IMR-90 (cell line): ENCODE data around the gene PHF11. TPM values are rescaled to one million over a fixed set of nuclear protein-coding genes. Genes with fewer than 3 reads are reported as not detected.

Source experiments
- ATAC-seq: fragments of 200-7000 bp; cut with Tn5 transposase; 2 replicates; pipeline ENCODE4 v1.9.1; 2020; ENCODE audit warnings: low read depth, mild to moderate bottlenecking, moderate library complexity
- BruUV-seq: library from RNA; stranded (reverse); fragments of 400-500 nt; replicated peaks from 2 replicates; lab custom pipeline; 2021; lab: Mats Ljungman, UMichigan
- CTCF ChIA-PET: fragments of 300-600 bp; formaldehyde crosslinking; extraction: SDS; loops from one replicate; lab custom pipeline; 2021; ENCODE audit warnings: antibody characterized with exemption; lab: Yijun Ruan, JAX
- POLR2A ChIA-PET: fragments of 300-600 bp; sonication (Branson Sonifier 250); formaldehyde crosslinking; loops from one replicate; lab custom pipeline; 2022; ENCODE audit warnings: antibody characterized with exemption; ENCODE audit not compliant: unreplicated experiment; lab: Charles Lee
- DNase-seq: peaks from one replicate; pipeline ENCODE4 v3.0.0; 2013
- H2AFZ ChIP-seq: replicated peaks from 2 replicates; pipeline ENCODE3; 2013; ENCODE audit warnings: low read length, mild to moderate bottlenecking; ENCODE audit not compliant: poor library complexity
- H2AK5ac ChIP-seq: 2 replicates; pipeline ENCODE4 v1.6.1; 2013; ENCODE audit warnings: low read depth, low read length, inconsistent platforms
- H2AK9ac ChIP-seq: replicated peaks from 2 replicates; pipeline ENCODE3; 2013; ENCODE audit warnings: mild to moderate bottlenecking, low read depth, low read length, moderate library complexity; ENCODE audit not compliant: poor library complexity
- H2BK120ac ChIP-seq: 2 replicates; pipeline ENCODE4 v1.6.1; 2013; ENCODE audit warnings: low read depth, low read length, inconsistent platforms
- H2BK15ac ChIP-seq: 3 replicates; pipeline ENCODE4 v1.6.1; 2013; ENCODE audit warnings: low read depth, low read length, inconsistent platforms
- H2BK20ac ChIP-seq: 2 replicates; pipeline ENCODE4 v1.6.1; 2013; ENCODE audit warnings: low read depth, mild to moderate bottlenecking, inconsistent platforms, low read length, moderate library complexity
- H2BK5ac ChIP-seq: 2 replicates; pipeline ENCODE4 v1.6.1; 2013; ENCODE audit warnings: mild to moderate bottlenecking, low read depth, low read length, inconsistent platforms; ENCODE audit not compliant: poor library complexity, severe bottlenecking
- H3K14ac ChIP-seq: replicated peaks from 2 replicates; pipeline ENCODE4 v1.6.1; 2013; ENCODE audit warnings: low read depth, low read length, inconsistent platforms
- H3K18ac ChIP-seq: 2 replicates; pipeline ENCODE4 v1.6.1; 2013; ENCODE audit warnings: low read depth, low read length, control low read depth
- H3K23ac ChIP-seq: 2 replicates; pipeline ENCODE4 v1.6.1; 2013; ENCODE audit warnings: low read depth, low read length, inconsistent platforms
- H3K27ac ChIP-seq: 2 replicates; pipeline ENCODE4 v1.5.1; 2013; ENCODE audit warnings: mild to moderate bottlenecking, control low read depth, low read length; ENCODE audit not compliant: insufficient read depth
- H3K27me3 ChIP-seq: 2 replicates; pipeline ENCODE4 v1.6.1; 2013; ENCODE audit warnings: low read length; ENCODE audit not compliant: control insufficient read depth, insufficient read depth
- H3K36me3 ChIP-seq: 2 replicates; pipeline ENCODE4 v1.6.1; 2013; ENCODE audit warnings: low read length, mixed read lengths; ENCODE audit not compliant: control insufficient read depth, insufficient read depth
- H3K4ac ChIP-seq: 2 replicates; pipeline ENCODE4 v1.6.1; 2013; ENCODE audit warnings: low read depth, low read length, inconsistent platforms
- H3K4me1 ChIP-seq: 2 replicates; pipeline ENCODE4 v1.6.1; 2013; ENCODE audit warnings: low read length, mixed read lengths; ENCODE audit not compliant: control insufficient read depth, insufficient read depth
- H3K4me2 ChIP-seq: 2 replicates; pipeline ENCODE4 v1.6.1; 2013; ENCODE audit warnings: low read depth, mild to moderate bottlenecking, control low read depth, low read length, moderate library complexity
- H3K4me3 ChIP-seq: 2 replicates; pipeline ENCODE4 v1.5.1; 2013; ENCODE audit warnings: low read depth, mild to moderate bottlenecking, control low read depth, low read length, moderate library complexity; ENCODE audit not compliant: insufficient read depth
- H3K56ac ChIP-seq: 2 replicates; pipeline ENCODE4 v1.6.1; 2013; ENCODE audit warnings: low read length, inconsistent platforms; ENCODE audit not compliant: insufficient read depth; ENCODE audit errors: extremely low read depth
- H3K79me1 ChIP-seq, 2 experiments: 2 replicates each; pipeline ENCODE4 v1.6.1; 2013; ENCODE audit warnings: low read length in 2 of 2, inconsistent platforms in 1 of 2, low read depth in 1 of 2
- H3K9ac ChIP-seq: 2 replicates; pipeline ENCODE4 v1.6.1; 2013; ENCODE audit warnings: low read depth, low read length, control low read depth
- H3K9me1 ChIP-seq: 2 replicates; pipeline ENCODE4 v1.6.1; 2013; ENCODE audit warnings: low read length, inconsistent platforms; ENCODE audit not compliant: insufficient read depth
- H3K9me3 ChIP-seq: 2 replicates; pipeline ENCODE4 v1.6.1; 2013; ENCODE audit warnings: low read length; ENCODE audit not compliant: control insufficient read depth, insufficient read depth
- H4K20me1 ChIP-seq: 2 replicates; pipeline ENCODE4 v1.6.1; 2013; ENCODE audit warnings: low read length, inconsistent platforms; ENCODE audit not compliant: insufficient read depth
- H4K5ac ChIP-seq: 2 replicates; pipeline ENCODE4 v1.6.1; 2013; ENCODE audit warnings: mild to moderate bottlenecking, low read depth, low read length, control low read depth
- H4K8ac ChIP-seq, 2 experiments: 2 replicates each; pipeline ENCODE4 v1.6.1; 2013; ENCODE audit warnings: low read depth in 2 of 2, low read length in 2 of 2, control low read depth in 1 of 2, inconsistent platforms in 1 of 2
- H4K91ac ChIP-seq: 2 replicates; pipeline ENCODE4 v1.6.1; 2013; ENCODE audit warnings: low read depth, low read length, inconsistent platforms; ENCODE audit not compliant: insufficient read depth
- CHD1 ChIP-seq: IDR thresholded peaks from 2 replicates; pipeline ENCODE4 v1.6.1; 2012; ENCODE audit warnings: low read depth, low read length, improper control_type of control experiment
- MAFK ChIP-seq: IDR thresholded peaks from 2 replicates; pipeline ENCODE4 v1.6.1; 2012; ENCODE audit warnings: low read depth, low read length, improper control_type of control experiment
- dilution Hi-C: fragments of 300-500 bp; cut with HindIII; formaldehyde crosslinking; loops from one replicate; pipeline ENCODE4 v1.14.3; 2018; ENCODE audit warnings: low sequenced_read_pairs; ENCODE audit not compliant: unreplicated experiment
- in situ Hi-C: fragments of 300-500 bp; cut with MboI; formaldehyde crosslinking; loops from 3 replicates; pipeline ENCODE4 v1.14.3; 2019; ENCODE audit warnings: low sequenced_read_pairs, inconsistent platforms, mixed read lengths
- intact Hi-C: fragments of 100-400 bp; cut with micrococcal nuclease; formaldehyde crosslinking; loops from 2 replicates; pipeline ENCODE4 v1.10.0; 2022
- polyA plus RNA-seq, 3 experiments: library from polyadenylated mRNA; depleted of rRNA; stranded (reverse); fragments of >200 nt; gene quantifications; 2 replicates each; pipeline ENCODE4 v1.2.3, GENCODE V29; 2012; ENCODE audit warnings: low replicate concordance in 1 of 3
- total RNA-seq: library from RNA; depleted of rRNA; stranded (reverse); fragments of >200 nt; gene quantifications from 2 replicates; pipeline ENCODE4 v1.2.3, GENCODE V29; 2012

Gene PHF11
- total and polyA plus RNA-seq, 2 of the 4 experiments (the other 2 are of a cell fraction) = 3.9 to 15.4 TPM

- Histone ChIP-seq H3K14ac (no peak overlapping the region), H4K5ac (no peak overlapping the region), H2AFZ (no peak overlapping the region), H3K27ac (no peak overlapping the region), H2AK5ac (no peak overlapping the region), H3K27me3 (no peaks in the 10 kb centered on the region), H3K4me3 (no peak overlapping the region), H2AK9ac (no peak overlapping the region), H2BK20ac (no peak overlapping the region), H3K4me2 (no peak overlapping the region), H3K9me3 (no peaks in the 10 kb centered on the region), H3K4ac (no peak overlapping the region), H4K8ac (no peak overlapping the region), H3K23ac (no peak overlapping the region), H3K9me1 (peaks cover 3% of the 10 kb centered on the region; the same call in 1 of the 2 replicates), H3K56ac (no peak overlapping the region), H2BK5ac (no peak overlapping the region), H3K4me1 (no peaks in the 10 kb centered on the region), H3K18ac (no peak overlapping the region), H4K20me1 (no peaks in the 10 kb centered on the region), H3K36me3 (peaks cover 10% of the 10 kb centered on the region), H4K91ac (no peak overlapping the region), H3K79me1 (peaks cover 0 to 3% of the 10 kb centered on the region in 2 experiments; a peak in 1 of 4 replicates), H2BK15ac (no peak overlapping the region), H2BK120ac (no peak overlapping the region), H3K9ac (no peak overlapping the region)
- ATAC-seq (no peak), DNase-seq (no peak)
- CTCF ChIA-PET = no interaction called here
- peak; percentile 52; the same call in 1 of the 2 replicates for TF ChIP-seq MAFK
- TF ChIP-seq CHD1 = no peak
- BruUV-seq = TSS peak; percentile 83
- intact Hi-C loops = no loop called here
- POLR2A ChIA-PET = no interaction called here
- in situ Hi-C loops = no loop called here
- dilution Hi-C loops = no loop called here
These were observed 37.3 kb downstream of the PHF11 start for GRCh38 chr13:49533011-49533410.
